SK-N-SH treated with all-trans-retinoic acid at 6 μM for 48 hours (cell line): Measurements from ENCODE around the gene EXOC4.

Experiments
- ATAC-seq: fragments of 200-7000 bp; cut with Tn5 transposase; 3 replicates; pipeline ENCODE4 v1.9.1; 2020; ENCODE audit warnings: mild to moderate bottlenecking, moderate library complexity
- BACH2 ChIP-seq: fragments of 250-450 bp; sonication (Bioruptor Pico); IDR thresholded peaks from 2 replicates; pipeline ENCODE4 v1.9.0; 2021; ENCODE audit warnings: mild to moderate bottlenecking, borderline replicate concordance
- GLIS3 ChIP-seq: fragments of 250-450 bp; sonication (Bioruptor Pico); IDR thresholded peaks from 2 replicates; pipeline ENCODE4 v1.5.0; 2020; ENCODE audit warnings: mild to moderate bottlenecking, moderate library complexity
- ISL1 ChIP-seq: fragments of 250-450 bp; sonication (Bioruptor Pico); IDR thresholded peaks from 2 replicates; pipeline ENCODE4 v2.1.2; 2022; ENCODE audit warnings: mild to moderate bottlenecking, moderate library complexity
- PPARA ChIP-seq: fragments of 250-450 bp; sonication (Bioruptor Pico); IDR thresholded peaks from 2 replicates; pipeline ENCODE4 v1.5.0; 2020; ENCODE audit warnings: mild to moderate bottlenecking, borderline replicate concordance
- SNAI2 ChIP-seq: fragments of 250-450 bp; sonication (Bioruptor Pico); IDR thresholded peaks from 2 replicates; pipeline ENCODE4 v1.5.0; 2020; ENCODE audit warnings: mild to moderate bottlenecking, moderate library complexity
- ZFP3 ChIP-seq: fragments of 250-450 bp; sonication (Bioruptor Pico); IDR thresholded peaks from 2 replicates; pipeline ENCODE4 v1.5.0; 2020; ENCODE audit warnings: mild to moderate bottlenecking, moderate library complexity
- ZFP30 ChIP-seq: fragments of 450-650 bp; formaldehyde crosslinking; IDR thresholded peaks from 2 replicates; pipeline ENCODE4 v1.5.0; 2022; ENCODE audit warnings: mild to moderate bottlenecking, moderate library complexity
- ZNF565 ChIP-seq: fragments of 450-650 bp; formaldehyde crosslinking; conservative IDR thresholded peaks from 2 replicates; pipeline ENCODE4 v1.5.0; 2020; ENCODE audit warnings: low read depth, mild to moderate bottlenecking, moderate library complexity
- ZNF8 ChIP-seq: fragments of 450-650 bp; formaldehyde crosslinking; IDR thresholded peaks from 2 replicates; pipeline ENCODE4 v1.5.0; 2020; ENCODE audit warnings: mild to moderate bottlenecking, moderate library complexity
- TF ChIP-seq, protein P1 (sequence below): fragments of 250-450 bp; sonication (Bioruptor Pico); IDR thresholded peaks from 2 replicates; pipeline ENCODE4 v1.5.0; 2020; ENCODE audit warnings: mild to moderate bottlenecking, moderate library complexity
- TF ChIP-seq, protein P2 (sequence below): fragments of 250-450 bp; sonication (Bioruptor Pico); IDR thresholded peaks from 2 replicates; pipeline ENCODE4 v1.5.1; 2020; ENCODE audit warnings: low read depth, mild to moderate bottlenecking, moderate library complexity
- TF ChIP-seq, protein P3 (sequence below): fragments of 250-450 bp; sonication (Bioruptor Pico); IDR thresholded peaks from 2 replicates; pipeline ENCODE4 v1.5.1; 2021; ENCODE audit warnings: mild to moderate bottlenecking, moderate library complexity
- TF ChIP-seq, protein P4 (sequence below): fragments of 250-450 bp; sonication (Bioruptor Pico); IDR thresholded peaks from 2 replicates; pipeline ENCODE4 v1.8.0; 2020; ENCODE audit warnings: mild to moderate bottlenecking, moderate library complexity, borderline replicate concordance

The EXOC4 gene

DNA sequence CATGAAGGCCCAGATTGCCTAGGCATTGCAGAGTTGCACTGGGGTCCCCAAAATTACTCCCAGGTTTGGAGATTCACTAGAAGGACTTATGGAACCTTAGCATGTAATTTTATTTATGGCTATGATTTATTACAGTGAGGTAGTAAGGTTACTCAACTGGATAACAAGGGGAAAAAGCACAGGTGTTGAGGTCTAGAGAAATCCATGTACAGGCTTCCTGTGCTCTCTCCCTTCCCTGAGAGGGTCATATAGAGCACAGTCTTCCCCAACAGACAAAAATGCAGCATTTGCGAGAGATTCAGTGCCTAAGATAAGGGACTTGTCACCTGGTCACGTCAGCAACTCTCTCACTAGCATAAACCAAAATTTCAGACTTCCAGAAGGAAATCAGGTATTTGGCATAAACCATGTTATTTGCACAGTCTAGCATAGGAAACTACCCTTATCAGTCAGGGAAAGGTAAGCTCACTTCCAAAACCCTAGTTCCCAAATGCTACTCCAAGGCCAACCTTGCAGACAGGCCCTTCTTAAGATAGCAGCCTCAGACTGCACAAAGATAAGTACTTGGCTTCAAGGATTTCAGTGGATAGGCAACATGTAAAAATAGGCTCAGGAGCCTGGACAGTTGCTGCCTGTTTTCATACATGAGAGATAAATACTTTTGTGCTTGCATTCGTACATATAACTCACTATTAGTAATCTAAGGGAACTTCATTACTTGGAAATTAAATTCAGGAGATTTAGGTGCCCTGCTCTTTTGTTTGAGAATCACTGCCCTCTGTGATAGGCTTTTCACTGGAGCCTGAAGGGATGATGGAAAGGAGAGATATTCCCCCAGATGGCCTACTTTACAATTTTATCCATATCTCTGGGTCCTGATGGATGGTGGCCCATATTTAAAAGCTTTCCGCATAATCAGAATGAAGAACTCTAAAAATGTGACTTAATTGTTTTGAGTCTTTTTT lies 495.8 kb downstream of the EXOC4 start (continued):
- TF ChIP-seq, protein P1, sequence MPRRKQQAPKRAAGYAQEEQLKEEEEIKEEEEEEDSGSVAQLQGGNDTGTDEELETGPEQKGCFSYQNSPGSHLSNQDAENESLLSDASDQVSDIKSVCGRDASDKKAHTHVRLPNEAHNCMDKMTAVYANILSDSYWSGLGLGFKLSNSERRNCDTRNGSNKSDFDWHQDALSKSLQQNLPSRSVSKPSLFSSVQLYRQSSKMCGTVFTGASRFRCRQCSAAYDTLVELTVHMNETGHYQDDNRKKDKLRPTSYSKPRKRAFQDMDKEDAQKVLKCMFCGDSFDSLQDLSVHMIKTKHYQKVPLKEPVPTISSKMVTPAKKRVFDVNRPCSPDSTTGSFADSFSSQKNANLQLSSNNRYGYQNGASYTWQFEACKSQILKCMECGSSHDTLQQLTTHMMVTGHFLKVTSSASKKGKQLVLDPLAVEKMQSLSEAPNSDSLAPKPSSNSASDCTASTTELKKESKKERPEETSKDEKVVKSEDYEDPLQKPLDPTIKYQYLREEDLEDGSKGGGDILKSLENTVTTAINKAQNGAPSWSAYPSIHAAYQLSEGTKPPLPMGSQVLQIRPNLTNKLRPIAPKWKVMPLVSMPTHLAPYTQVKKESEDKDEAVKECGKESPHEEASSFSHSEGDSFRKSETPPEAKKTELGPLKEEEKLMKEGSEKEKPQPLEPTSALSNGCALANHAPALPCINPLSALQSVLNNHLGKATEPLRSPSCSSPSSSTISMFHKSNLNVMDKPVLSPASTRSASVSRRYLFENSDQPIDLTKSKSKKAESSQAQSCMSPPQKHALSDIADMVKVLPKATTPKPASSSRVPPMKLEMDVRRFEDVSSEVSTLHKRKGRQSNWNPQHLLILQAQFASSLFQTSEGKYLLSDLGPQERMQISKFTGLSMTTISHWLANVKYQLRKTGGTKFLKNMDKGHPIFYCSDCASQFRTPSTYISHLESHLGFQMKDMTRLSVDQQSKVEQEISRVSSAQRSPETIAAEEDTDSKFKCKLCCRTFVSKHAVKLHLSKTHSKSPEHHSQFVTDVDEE (CRISPR knock-in tag), result peak; percentile 100
- TF ChIP-seq, protein P2, sequence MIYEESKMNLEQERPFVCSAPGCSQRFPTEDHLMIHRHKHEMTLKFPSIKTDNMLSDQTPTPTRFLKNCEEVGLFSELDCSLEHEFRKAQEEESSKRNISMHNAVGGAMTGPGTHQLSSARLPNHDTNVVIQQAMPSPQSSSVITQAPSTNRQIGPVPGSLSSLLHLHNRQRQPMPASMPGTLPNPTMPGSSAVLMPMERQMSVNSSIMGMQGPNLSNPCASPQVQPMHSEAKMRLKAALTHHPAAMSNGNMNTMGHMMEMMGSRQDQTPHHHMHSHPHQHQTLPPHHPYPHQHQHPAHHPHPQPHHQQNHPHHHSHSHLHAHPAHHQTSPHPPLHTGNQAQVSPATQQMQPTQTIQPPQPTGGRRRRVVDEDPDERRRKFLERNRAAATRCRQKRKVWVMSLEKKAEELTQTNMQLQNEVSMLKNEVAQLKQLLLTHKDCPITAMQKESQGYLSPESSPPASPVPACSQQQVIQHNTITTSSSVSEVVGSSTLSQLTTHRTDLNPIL (CRISPR knock-in tag), result peak; percentile 86
- TF ChIP-seq ZNF565, result no peak
- TF ChIP-seq ZFP30, result 0 out of 2 replicates have a peak, but pooled peaks have one; percentile 23
- TF ChIP-seq ZNF8 (CRISPR knock-in tag), result peak; percentile 79

DNA sequence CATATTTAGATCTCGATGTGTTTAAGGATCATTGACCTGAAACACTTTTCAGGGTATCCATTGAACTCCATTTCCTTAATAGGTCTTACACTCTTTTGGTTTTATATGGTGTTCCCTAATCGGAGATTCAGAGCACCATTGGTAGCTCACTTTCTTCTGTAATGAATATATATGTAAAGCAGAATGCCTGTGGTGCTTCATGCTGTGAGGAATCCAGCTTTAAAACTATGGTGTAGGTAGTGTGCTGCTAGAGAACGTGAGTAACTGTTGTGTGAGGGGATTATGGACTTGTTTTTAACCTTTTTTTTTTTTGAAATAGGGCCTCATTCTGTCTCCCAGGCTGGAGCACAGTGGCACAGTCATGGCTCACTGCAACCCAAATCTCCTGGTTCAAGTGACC lies 497.4 kb downstream of the EXOC4 start:
- no peak for ATAC-seq
- no peak for TF ChIP-seq SNAI2 (CRISPR knock-in tag)
- TF ChIP-seq GLIS3 (CRISPR knock-in tag), result no peak
- TF ChIP-seq, protein P3, sequence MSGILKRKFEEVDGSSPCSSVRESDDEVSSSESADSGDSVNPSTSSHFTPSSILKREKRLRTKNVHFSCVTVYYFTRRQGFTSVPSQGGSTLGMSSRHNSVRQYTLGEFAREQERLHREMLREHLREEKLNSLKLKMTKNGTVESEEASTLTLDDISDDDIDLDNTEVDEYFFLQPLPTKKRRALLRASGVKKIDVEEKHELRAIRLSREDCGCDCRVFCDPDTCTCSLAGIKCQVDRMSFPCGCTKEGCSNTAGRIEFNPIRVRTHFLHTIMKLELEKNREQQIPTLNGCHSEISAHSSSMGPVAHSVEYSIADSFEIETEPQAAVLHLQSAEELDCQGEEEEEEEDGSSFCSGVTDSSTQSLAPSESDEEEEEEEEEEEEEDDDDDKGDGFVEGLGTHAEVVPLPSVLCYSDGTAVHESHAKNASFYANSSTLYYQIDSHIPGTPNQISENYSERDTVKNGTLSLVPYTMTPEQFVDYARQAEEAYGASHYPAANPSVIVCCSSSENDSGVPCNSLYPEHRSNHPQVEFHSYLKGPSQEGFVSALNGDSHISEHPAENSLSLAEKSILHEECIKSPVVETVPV (CRISPR knock-in tag), result no peak
- TF ChIP-seq ZNF565, result no peak
- TF ChIP-seq, protein P1 (CRISPR knock-in tag), result no peak

DNA sequence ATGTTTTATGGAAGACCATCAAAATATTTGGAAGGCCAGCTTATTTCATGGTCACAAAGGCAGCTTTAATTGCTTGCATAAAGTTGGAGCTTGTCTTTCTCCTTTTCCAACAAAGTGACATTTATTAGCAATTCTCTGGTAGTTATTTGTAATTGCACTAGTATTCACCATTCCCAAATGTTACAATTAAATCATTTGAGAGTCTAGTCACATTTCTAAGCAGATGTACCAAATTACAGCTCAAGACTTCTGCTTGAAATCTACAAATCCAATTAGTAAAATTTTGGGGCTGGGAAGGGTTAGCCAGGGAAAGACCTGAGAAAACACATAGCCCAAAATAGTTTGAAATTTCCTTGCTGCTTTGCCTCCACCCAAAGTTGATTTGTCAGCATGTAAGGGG lies 498.2 kb downstream of the EXOC4 start:
- ATAC-seq, result no peak
- TF ChIP-seq PPARA (CRISPR knock-in tag), result no peak

DNA sequence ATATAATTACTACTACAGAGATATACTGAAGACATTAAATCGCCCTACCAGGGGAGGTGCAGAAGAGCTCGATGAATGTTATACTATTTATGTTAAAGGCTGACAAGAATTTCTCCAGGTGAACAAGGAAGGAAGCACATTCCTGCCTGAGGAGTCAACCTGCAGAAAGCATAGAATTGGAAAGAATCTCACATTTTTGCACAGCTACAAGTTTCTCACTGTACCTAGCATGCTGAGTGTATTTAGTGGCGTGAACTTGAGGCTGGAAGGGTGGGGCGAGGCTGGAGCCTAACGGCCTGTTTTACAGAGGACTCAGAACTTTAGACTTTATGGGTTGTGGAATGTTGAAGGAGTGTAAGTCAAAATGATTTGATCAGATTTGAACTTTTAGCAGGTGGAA lies 500.6 kb downstream of the EXOC4 start:
- ATAC-seq, result no peak
- TF ChIP-seq, protein P3 (CRISPR knock-in tag), result no peak
- TF ChIP-seq ZNF565 (no peak), ZFP30 (no peak), GLIS3 (CRISPR knock-in tag) (no peak), ISL1 (CRISPR knock-in tag) (no peak), BACH2 (CRISPR knock-in tag) (no peak), ZFP3 (no peak)

DNA sequence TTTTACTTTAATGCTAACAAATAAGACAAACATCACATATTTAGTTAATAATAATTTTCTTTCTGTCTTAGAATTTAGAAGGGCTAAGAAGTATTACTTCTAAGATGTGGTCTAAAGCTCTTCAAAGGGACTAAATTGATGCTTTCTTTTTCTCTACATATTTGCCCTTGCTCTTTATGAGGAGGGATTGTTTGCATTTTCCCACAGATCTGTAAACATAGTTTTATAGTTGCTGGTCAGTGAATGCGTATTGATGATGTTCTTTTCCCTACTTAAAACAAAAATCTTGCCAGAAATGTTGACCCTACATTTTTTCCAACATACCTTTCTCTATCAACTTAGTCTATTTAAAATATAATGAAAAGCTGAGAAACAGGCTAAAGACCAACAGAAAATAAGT lies 501.8 kb downstream of the EXOC4 start:
- ATAC-seq, result no peak
- no peak for TF ChIP-seq ZFP3

DNA sequence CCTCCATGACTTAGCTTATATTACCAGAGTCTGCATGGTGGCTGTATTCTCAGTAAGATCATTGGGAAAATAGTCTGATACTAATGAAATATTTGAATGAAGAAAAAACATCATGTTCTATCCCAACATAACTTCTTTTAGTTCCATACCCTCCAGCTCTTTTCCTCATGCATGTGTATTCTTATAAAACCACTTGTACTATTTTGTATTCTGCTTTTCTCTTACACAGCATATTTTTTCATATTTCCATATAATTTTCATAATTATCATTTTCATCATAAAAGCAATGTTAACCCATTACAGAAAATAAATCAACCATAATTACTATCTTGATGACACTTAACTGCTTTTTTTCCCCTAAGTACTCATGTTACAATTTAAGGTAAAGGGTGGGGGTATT lies 503.0 kb downstream of the EXOC4 start:
- ATAC-seq, result no peak
- TF ChIP-seq SNAI2 (CRISPR knock-in tag) (no peak), GLIS3 (CRISPR knock-in tag) (no peak), ISL1 (CRISPR knock-in tag) (no peak)
- TF ChIP-seq, protein P4, sequence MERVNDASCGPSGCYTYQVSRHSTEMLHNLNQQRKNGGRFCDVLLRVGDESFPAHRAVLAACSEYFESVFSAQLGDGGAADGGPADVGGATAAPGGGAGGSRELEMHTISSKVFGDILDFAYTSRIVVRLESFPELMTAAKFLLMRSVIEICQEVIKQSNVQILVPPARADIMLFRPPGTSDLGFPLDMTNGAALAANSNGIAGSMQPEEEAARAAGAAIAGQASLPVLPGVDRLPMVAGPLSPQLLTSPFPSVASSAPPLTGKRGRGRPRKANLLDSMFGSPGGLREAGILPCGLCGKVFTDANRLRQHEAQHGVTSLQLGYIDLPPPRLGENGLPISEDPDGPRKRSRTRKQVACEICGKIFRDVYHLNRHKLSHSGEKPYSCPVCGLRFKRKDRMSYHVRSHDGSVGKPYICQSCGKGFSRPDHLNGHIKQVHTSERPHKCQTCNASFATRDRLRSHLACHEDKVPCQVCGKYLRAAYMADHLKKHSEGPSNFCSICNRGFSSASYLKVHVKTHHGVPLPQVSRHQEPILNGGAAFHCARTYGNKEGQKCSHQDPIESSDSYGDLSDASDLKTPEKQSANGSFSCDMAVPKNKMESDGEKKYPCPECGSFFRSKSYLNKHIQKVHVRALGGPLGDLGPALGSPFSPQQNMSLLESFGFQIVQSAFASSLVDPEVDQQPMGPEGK (CRISPR knock-in tag), result no peak
- TF ChIP-seq, protein P1 (CRISPR knock-in tag), result no peak
